SU-DHL-6 (cell line): ENCODE data around the gene AURKB.

Source experiments
- CTCF ChIP-seq: fragments of 200-600 bp; sonication (generic); IDR thresholded peaks from one replicate; pipeline ENCODE4 v1.5.1; 2017; ENCODE audit warnings: antibody characterized with exemption, mild to moderate bottlenecking, low read length, moderate library complexity; ENCODE audit not compliant: insufficient read depth, poor library complexity, severe bottlenecking
- EZH2phosphoT487 ChIP-seq: fragments of 200-600 bp; sonication (generic), shearing (Covaris generic); conservative IDR thresholded peaks from 2 replicates; pipeline ENCODE4 v1.6.1; 2018; ENCODE audit warnings: mild to moderate bottlenecking, antibody characterized with exemption, low read length, moderate library complexity, mixed read lengths

GRCh38 chr17:8257801-8258200 lies 47.4 kb upstream of the AURKB start:
- no peak for TF ChIP-seq CTCF
- TF ChIP-seq EZH2phosphoT487, result no peak
